Measurements from ENCODE around the gene NUP210.

DNA sequence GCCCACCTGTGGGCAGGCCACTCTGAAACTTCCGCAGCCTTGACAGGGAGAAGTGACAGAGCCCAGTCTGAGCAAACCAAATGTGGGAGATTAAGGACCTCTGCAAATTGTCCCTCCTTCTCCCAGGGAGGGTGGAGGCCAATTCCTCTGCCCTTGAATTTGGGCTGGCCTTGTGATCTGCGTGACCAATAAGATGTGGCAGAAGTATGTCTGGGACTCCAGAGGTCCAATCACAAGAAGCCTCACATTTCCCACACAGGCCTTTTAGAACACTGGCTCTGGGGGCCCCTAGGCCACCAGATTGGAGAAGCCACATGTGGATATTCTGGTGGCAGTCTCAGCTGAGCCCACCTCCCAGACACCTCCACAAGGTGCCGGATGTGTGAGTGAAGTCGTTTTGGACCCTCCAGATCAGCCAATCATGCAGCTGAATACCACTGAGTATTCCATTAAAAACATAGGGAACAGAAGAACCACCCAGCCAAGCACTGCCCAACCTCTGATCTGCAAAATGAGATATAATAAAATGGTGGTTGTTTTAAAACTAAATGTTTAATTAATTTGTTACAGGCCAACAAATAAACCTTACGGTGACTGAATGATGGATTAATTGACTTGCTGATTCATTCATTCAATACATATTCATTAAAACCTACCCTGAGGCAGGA is 150.3 kb downstream of the NUP210 start:
- TF ChIP-seq, protein P1, sequence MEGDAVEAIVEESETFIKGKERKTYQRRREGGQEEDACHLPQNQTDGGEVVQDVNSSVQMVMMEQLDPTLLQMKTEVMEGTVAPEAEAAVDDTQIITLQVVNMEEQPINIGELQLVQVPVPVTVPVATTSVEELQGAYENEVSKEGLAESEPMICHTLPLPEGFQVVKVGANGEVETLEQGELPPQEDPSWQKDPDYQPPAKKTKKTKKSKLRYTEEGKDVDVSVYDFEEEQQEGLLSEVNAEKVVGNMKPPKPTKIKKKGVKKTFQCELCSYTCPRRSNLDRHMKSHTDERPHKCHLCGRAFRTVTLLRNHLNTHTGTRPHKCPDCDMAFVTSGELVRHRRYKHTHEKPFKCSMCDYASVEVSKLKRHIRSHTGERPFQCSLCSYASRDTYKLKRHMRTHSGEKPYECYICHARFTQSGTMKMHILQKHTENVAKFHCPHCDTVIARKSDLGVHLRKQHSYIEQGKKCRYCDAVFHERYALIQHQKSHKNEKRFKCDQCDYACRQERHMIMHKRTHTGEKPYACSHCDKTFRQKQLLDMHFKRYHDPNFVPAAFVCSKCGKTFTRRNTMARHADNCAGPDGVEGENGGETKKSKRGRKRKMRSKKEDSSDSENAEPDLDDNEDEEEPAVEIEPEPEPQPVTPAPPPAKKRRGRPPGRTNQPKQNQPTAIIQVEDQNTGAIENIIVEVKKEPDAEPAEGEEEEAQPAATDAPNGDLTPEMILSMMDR (conservative IDR thresholded peaks at IDR 0.05; ENCODE audit: low read length): no peak
- TF ChIP-seq EZH2phosphoT487 (IDR thresholded peaks at IDR 0.05; ENCODE audit: borderline replicate concordance): no peak
